ENCODE data around the gene DDX54. TPM values are rescaled to one million over a fixed set of nuclear protein-coding genes. Genes with fewer than 3 reads are reported as not detected.

The DDX54 gene
- total RNA-seq, result 100 to 1,000 TPM in 1 of 2 donors, 10 to 100 TPM in 1; 85.8 to 143 TPM

GRCh38 chr12:113185180-113186032 is at the start of gene DDX54, which contains the start of gene RITA1:
Gene DDX54 (minus strand): TSS chr12:113185478. CDS start chr12:113185451, 27 bp downstream.
Gene RITA1 (plus strand): TSS chr12:113185721. CDS start chr12:113186747, 1,026 bp downstream.
- H3K36me3 Mint-ChIP-seq, result peaks cover 6% of the 10 kb centered on the region
- ATAC-seq (peak; percentile 78 to 88), DNase-seq (ENCODE audit: low spot score) (peak; percentile 82)
- no peaks in the 10 kb centered on the region for H3K27me3 Mint-ChIP-seq
- peak within 1 kb of the TSS; percentile 89 for H3K4me3 Mint-ChIP-seq
- H3K27ac Mint-ChIP-seq, result peak within 1 kb of the TSS; percentile 82 to 91
- no peaks in the 10 kb centered on the region for H3K9me3 Mint-ChIP-seq
- peaks cover 26 to 28% of the 10 kb centered on the region in 2 donors for H3K4me1 Mint-ChIP-seq (ENCODE audit: low read depth in 2 of 2)

GRCh38 chr12:113234483-113234882 is 49.2 kb upstream of the DDX54 start:
- H3K4me3 Mint-ChIP-seq, result no peak overlapping the region
- H3K27ac Mint-ChIP-seq, result no peak overlapping the region
- no peak for ATAC-seq
- H3K4me1 Mint-ChIP-seq (ENCODE audit: low read depth in 2 of 2), result peaks cover 14 to 25% of the 10 kb centered on the region in 2 donors
- no peaks in the 10 kb centered on the region for H3K9me3 Mint-ChIP-seq
- H3K27me3 Mint-ChIP-seq, result no peaks in the 10 kb centered on the region
- no peak for DNase-seq (ENCODE audit: low spot score)
- no peaks in the 10 kb centered on the region for H3K36me3 Mint-ChIP-seq

GRCh38 chr12:113233967-113234366 is 48.7 kb upstream of the DDX54 start:
- ATAC-seq (no peak), DNase-seq (ENCODE audit: low spot score) (no peak)
- H3K36me3 Mint-ChIP-seq, result no peaks in the 10 kb centered on the region
- H3K27ac Mint-ChIP-seq, result peak overlapping the region in 1 of 2 donors; percentile 44
- H3K4me3 Mint-ChIP-seq, result no peak overlapping the region
- H3K9me3 Mint-ChIP-seq, result no peaks in the 10 kb centered on the region
- H3K27me3 Mint-ChIP-seq, result no peaks in the 10 kb centered on the region
- peaks cover 14 to 26% of the 10 kb centered on the region in 2 donors for H3K4me1 Mint-ChIP-seq (ENCODE audit: low read depth in 2 of 2)

GRCh38 chr12:113232840-113233585 is 47.7 kb upstream of the DDX54 start:
- no peaks in the 10 kb centered on the region for H3K36me3 Mint-ChIP-seq
- no peaks in the 10 kb centered on the region for H3K27me3 Mint-ChIP-seq

GRCh38 chr12:113232089-113232839 is 47.0 kb upstream of the DDX54 start:
- DNase-seq (ENCODE audit: low spot score) (no peak), ATAC-seq (no peak)
- Mint-ChIP-seq H3K4me3 (peak overlapping the region; percentile 74), H3K36me3 (no peaks in the 10 kb centered on the region), H3K27ac (peak overlapping the region in 1 of 2 donors; percentile 79), H3K4me1 (ENCODE audit: low read depth in 2 of 2) (peaks cover 14 to 29% of the 10 kb centered on the region in 2 donors), H3K9me3 (no peaks in the 10 kb centered on the region), H3K27me3 (no peaks in the 10 kb centered on the region)

More at GRCh38 chr12:113232840-113233585, 47.7 kb upstream of the DDX54 start:
- Mint-ChIP-seq H3K9me3 (no peaks in the 10 kb centered on the region), H3K27ac (peak overlapping the region; percentile 44 to 79), H3K4me1 (ENCODE audit: low read depth in 2 of 2) (peaks cover 14 to 29% of the 10 kb centered on the region in 2 donors), H3K4me3 (peak overlapping the region; percentile 74)
- DNase-seq (ENCODE audit: low spot score), result peak; percentile 65
- peak; percentile 74 to 80 for ATAC-seq

GRCh38 chr12:113231235-113232088 is 46.2 kb upstream of the DDX54 start:
- Mint-ChIP-seq H3K4me3 (no peak overlapping the region), H3K27ac (no peak overlapping the region), H3K27me3 (no peaks in the 10 kb centered on the region), H3K36me3 (no peaks in the 10 kb centered on the region), H3K9me3 (no peaks in the 10 kb centered on the region), H3K4me1 (ENCODE audit: low read depth in 2 of 2) (peaks cover 14 to 29% of the 10 kb centered on the region in 2 donors)
- ATAC-seq (no peak), DNase-seq (ENCODE audit: low spot score) (no peak)

- Mint-ChIP-seq H3K36me3 (no peaks in the 10 kb centered on the region), H3K9me3 (no peaks in the 10 kb centered on the region), H3K4me3 (peak overlapping the region; percentile 18), H3K27ac (peak overlapping the region; percentile 58 to 72), H3K4me1 (ENCODE audit: low read depth in 2 of 2) (peaks cover 14 to 28% of the 10 kb centered on the region in 2 donors), H3K27me3 (no peaks in the 10 kb centered on the region)
- DNase-seq (ENCODE audit: low spot score), result no peak
- no peak for ATAC-seq
Observed at GRCh38 chr12:113230315-113231234, 45.3 kb upstream of the DDX54 start.

- H3K27ac Mint-ChIP-seq, result no peak overlapping the region
- no peak overlapping the region for H3K4me3 Mint-ChIP-seq
- H3K36me3 Mint-ChIP-seq, result no peaks in the 10 kb centered on the region
- H3K27me3 Mint-ChIP-seq, result no peaks in the 10 kb centered on the region
- DNase-seq (ENCODE audit: low spot score), result no peak
- no peak for ATAC-seq
- H3K9me3 Mint-ChIP-seq, result no peaks in the 10 kb centered on the region
- H3K4me1 Mint-ChIP-seq (ENCODE audit: low read depth in 2 of 2), result peaks cover 14 to 25% of the 10 kb centered on the region in 2 donors
Observed at GRCh38 chr12:113228394-113229028, 43.2 kb upstream of the DDX54 start.

- H3K27ac Mint-ChIP-seq, result peak overlapping the region in 1 of 2 donors; percentile 16
- no peaks in the 10 kb centered on the region for H3K27me3 Mint-ChIP-seq
- no peaks in the 10 kb centered on the region for H3K36me3 Mint-ChIP-seq
- H3K9me3 Mint-ChIP-seq, result no peaks in the 10 kb centered on the region
- H3K4me3 Mint-ChIP-seq, result no peak overlapping the region
- no peak for DNase-seq (ENCODE audit: low spot score)
- ATAC-seq, result no peak
- H3K4me1 Mint-ChIP-seq (ENCODE audit: low read depth in 2 of 2), result peaks cover 17 to 23% of the 10 kb centered on the region in 2 donors
Observed at GRCh38 chr12:113227686-113228391, 42.6 kb upstream of the DDX54 start.

GRCh38 chr12:113226696-113227568 is 41.7 kb upstream of the DDX54 start:
- peaks cover 22 to 27% of the 10 kb centered on the region in 2 donors for H3K4me1 Mint-ChIP-seq (ENCODE audit: low read depth in 2 of 2)
- H3K36me3 Mint-ChIP-seq, result no peaks in the 10 kb centered on the region
- ATAC-seq (no peak), DNase-seq (ENCODE audit: low spot score) (no peak)
- H3K4me3 Mint-ChIP-seq, result no peak overlapping the region
- peak overlapping the region in 1 of 2 donors; percentile 16 for H3K27ac Mint-ChIP-seq
- no peaks in the 10 kb centered on the region for H3K9me3 Mint-ChIP-seq
- H3K27me3 Mint-ChIP-seq, result no peaks in the 10 kb centered on the region

Data from natural killer cell treated with Interleukin-12 subunit alpha and Interleukin-12 subunit beta and Interleukin-15 and Interleukin-18, amount 100 ng/mL, for 72 hours (primary cell).